GM12878 (cell line): Measurements from ENCODE around the gene ZNF57. TPM values are rescaled to one million over a fixed set of nuclear protein-coding genes. Genes with fewer than 3 reads are reported as not detected.
"Not testable (repeated sequence)": the region's sequence is repeated elsewhere in the genome, so short reads cannot be mapped to it uniquely, and the experiment has no call there.

Experiments
- ATAC-seq: fragments of 200-7000 bp; cut with Tn5 transposase; 3 replicates; pipeline ENCODE4 v1.9.1; 2020; ENCODE audit warnings: mild to moderate bottlenecking, moderate library complexity
- BruUV-seq: library from RNA; stranded (reverse); fragments of 400-500 nt; replicated peaks from 2 replicates; lab custom pipeline; 2021; lab: Mats Ljungman, UMichigan
- CTCF ChIA-PET: fragments of 300-600 bp; sonication (Branson Sonifier 250); formaldehyde crosslinking; extraction: SDS; loops from one replicate; lab custom pipeline; 2021; ENCODE audit warnings: inconsistent platforms; lab: Yijun Ruan, JAX
- POLR2A ChIA-PET: fragments of 350-600 bp; formaldehyde crosslinking; extraction: SDS; loops from one replicate; lab custom pipeline; 2021; ENCODE audit warnings: inconsistent platforms; lab: Charles Lee
- RAD21 ChIA-PET: fragments of 300-600 bp; sonication (Branson Sonifier 250); formaldehyde crosslinking; loops from one replicate; lab custom pipeline; 2023; ENCODE audit warnings: antibody characterized with exemption; ENCODE audit not compliant: unreplicated experiment; lab: Charles Lee
- SMC1A ChIA-PET: fragments of 300-600 bp; sonication (Branson Sonifier 250); formaldehyde crosslinking; loops from one replicate; lab custom pipeline; 2023; ENCODE audit not compliant: unreplicated experiment, uncharacterized antibody; lab: Charles Lee
- DNase-seq: peaks from one replicate; pipeline ENCODE4 v3.0.0-alpha.2; 2011; ENCODE audit warnings: low read depth, low spot score
- FAIRE-seq: peaks from 3 replicates; lab custom pipeline; 2011; peaks lifted over from hg19 to GRCh38; lab: Jason Lieb, UNC
- H2AFZ ChIP-seq: 2 replicates; pipeline ENCODE4 v1.6.0; 2011; ENCODE audit warnings: low read depth, low read length, control low read depth; ENCODE audit not compliant: control insufficient read depth
- H3K27ac ChIP-seq: 2 replicates; pipeline ENCODE4 v1.5.1; 2011; ENCODE audit warnings: control low read depth; ENCODE audit not compliant: control insufficient read depth, insufficient read depth
- H3K27me3 ChIP-seq, 2 experiments: replicated peaks in 1 of 2; 2 replicates each; pipeline versions ENCODE4 v1.6.0 to v1.6.1; 2011; ENCODE audit warnings: low read length in 1 of 2; ENCODE audit not compliant: control insufficient read depth in 2 of 2, insufficient read depth in 2 of 2
- H3K36me3 ChIP-seq, 2 experiments: 2 replicates each; pipeline ENCODE4 v1.5.1; 2011; ENCODE audit warnings: low read length in 1 of 2; ENCODE audit not compliant: control insufficient read depth in 2 of 2, insufficient read depth in 2 of 2
- H3K4me1 ChIP-seq: 2 replicates; pipeline ENCODE4 v1.6.1; 2011; ENCODE audit warnings: mild to moderate bottlenecking, low read length, moderate library complexity, mixed read lengths; ENCODE audit not compliant: control insufficient read depth, insufficient read depth
- H3K4me2 ChIP-seq: 2 replicates; pipeline ENCODE4 v1.6.0; 2011; ENCODE audit warnings: control low read depth; ENCODE audit not compliant: control insufficient read depth, insufficient read depth
- H3K4me3 ChIP-seq: fragments of 200-600 bp; sonication (generic); 2 replicates; pipeline ENCODE4 v1.5.1; 2016
- H3K79me2 ChIP-seq: 2 replicates; pipeline ENCODE4 v1.6.0; 2011; ENCODE audit warnings: low read length; ENCODE audit not compliant: control insufficient read depth, insufficient read depth
- H3K9ac ChIP-seq: 2 replicates; pipeline ENCODE4 v1.8.0; 2011; ENCODE audit warnings: low read length, control low read depth, mixed read lengths; ENCODE audit not compliant: control insufficient read depth, insufficient read depth
- H3K9me3 ChIP-seq: replicated peaks from 3 replicates; pipeline ENCODE4 v1.5.1; 2011; ENCODE audit warnings: mild to moderate bottlenecking, low read length; ENCODE audit not compliant: control insufficient read depth, insufficient read depth
- H4K20me1 ChIP-seq: 2 replicates; pipeline ENCODE4 v1.6.0; 2011; ENCODE audit not compliant: control insufficient read depth, insufficient read depth
- PML ChIP-seq: IDR thresholded peaks from 2 replicates; pipeline ENCODE4 v1.6.1; 2012; ENCODE audit warnings: low read length, inconsistent platforms
- ZNF217 ChIP-seq: fragments of 450-650 bp; IDR thresholded peaks from 2 replicates; pipeline ENCODE4 v1.6.1; 2017; ENCODE audit warnings: antibody characterized with exemption, mild to moderate bottlenecking
- WGBS: methylation state at CpG from one replicate; pipeline ENCODE4 v1.1.6; 2016; ENCODE audit warnings: low lambda C conversion rate; ENCODE audit not compliant: insufficient replicate concordance, insufficient coverage; ENCODE audit errors: missing lambda C conversion rate; 5-methylcytosine and 5-hydroxymethylcytosine counted together
- in situ Hi-C: fragments of 300-500 bp; cut with MboI; formaldehyde crosslinking; loops from 9 replicates; pipeline ENCODE4 v1.14.3; 2018; ENCODE audit warnings: mixed read lengths
- intact Hi-C: fragments of 100-400 bp; cut with micrococcal nuclease; formaldehyde crosslinking; loops from one replicate; pipeline ENCODE4 v1.14.2; 2022; ENCODE audit not compliant: unreplicated experiment
- polyA plus RNA-seq, 11 experiments: library from polyadenylated mRNA; depleted of rRNA in 4 of 11; unstranded in 6 of 11; stranded (reverse) in 5 of 11; fragments of >200 nt; fragmentation: Nextera tagmentation in 4 of 11; fragmentation: Illumina TruSeq in 1 of 11; extraction: Ambion mirVana in 4 of 11; extraction: Trizol in 1 of 11; gene quantifications; 1 replicate in 1 of 11; 2 replicates in 10 of 11; pipeline versions ENCODE4 v1.2.1 to v1.2.3, GENCODE V29; 2011 to 2016; ENCODE audit warnings: inconsistent platforms in 2 of 11, missing spikeins in 2 of 11, low read depth in 1 of 11
- total RNA-seq, 4 experiments: library from RNA; depleted of rRNA in 3 of 4; stranded (reverse); fragments of >200 nt in 3 of 4; fragmentation: Illumina TruSeq in 1 of 4; extraction: Trizol in 1 of 4; gene quantifications; 2 replicates each; pipeline versions ENCODE4 v1.2.1 to v1.2.3, GENCODE V29; 2013 to 2021

ZNF57 gene
- total and polyA plus RNA-seq, 10 of the 15 experiments (the other 5 are each of a cell fraction or from before 2014, with no cell fraction given): 2.7 to 8.9 (median 5.8) TPM

DNA sequence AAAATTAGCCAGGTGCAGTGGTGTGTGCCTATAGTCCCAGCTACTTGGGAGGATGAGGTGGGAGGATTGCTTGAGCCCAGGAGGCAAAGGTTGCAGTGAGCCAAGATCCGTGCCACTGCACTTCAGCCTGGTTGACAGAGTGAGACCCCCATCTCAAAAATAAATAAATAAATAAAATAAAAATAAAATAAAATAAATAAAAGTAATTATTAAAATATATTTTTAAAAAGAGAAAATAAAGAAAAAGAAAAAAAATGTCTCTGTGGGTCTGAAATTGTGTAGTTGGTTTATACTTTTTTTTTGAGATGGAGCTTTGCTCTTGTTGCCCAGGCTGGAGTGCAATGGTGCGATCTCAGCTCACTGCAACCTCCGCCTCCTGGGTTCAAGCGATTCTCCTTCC, 35.1 kb downstream of the ZNF57 start:
- BruUV-seq, H3K27me3 ChIP-seq, intact Hi-C loops, H3K36me3 ChIP-seq, H2AFZ ChIP-seq, H3K79me2 ChIP-seq, H3K4me1 ChIP-seq, RAD21 ChIA-PET, H3K9ac ChIP-seq, POLR2A ChIA-PET, ATAC-seq, H3K4me3 ChIP-seq, DNase-seq, H3K27ac ChIP-seq, H3K4me2 ChIP-seq, FAIRE-seq, in situ Hi-C loops, SMC1A ChIA-PET, H4K20me1 ChIP-seq: not testable (repeated sequence)
- CTCF ChIA-PET: interaction anchor here (1.7 kb wide), 1 partner anchor 48 kb away, joined by 6 read pairs; no protein-coding TSS in a partner anchor
- peaks cover 23% of the 10 kb centered on the region for H3K9me3 ChIP-seq
- 98% methylated on average over 4 of the region's 4 CpGs for WGBS

DNA sequence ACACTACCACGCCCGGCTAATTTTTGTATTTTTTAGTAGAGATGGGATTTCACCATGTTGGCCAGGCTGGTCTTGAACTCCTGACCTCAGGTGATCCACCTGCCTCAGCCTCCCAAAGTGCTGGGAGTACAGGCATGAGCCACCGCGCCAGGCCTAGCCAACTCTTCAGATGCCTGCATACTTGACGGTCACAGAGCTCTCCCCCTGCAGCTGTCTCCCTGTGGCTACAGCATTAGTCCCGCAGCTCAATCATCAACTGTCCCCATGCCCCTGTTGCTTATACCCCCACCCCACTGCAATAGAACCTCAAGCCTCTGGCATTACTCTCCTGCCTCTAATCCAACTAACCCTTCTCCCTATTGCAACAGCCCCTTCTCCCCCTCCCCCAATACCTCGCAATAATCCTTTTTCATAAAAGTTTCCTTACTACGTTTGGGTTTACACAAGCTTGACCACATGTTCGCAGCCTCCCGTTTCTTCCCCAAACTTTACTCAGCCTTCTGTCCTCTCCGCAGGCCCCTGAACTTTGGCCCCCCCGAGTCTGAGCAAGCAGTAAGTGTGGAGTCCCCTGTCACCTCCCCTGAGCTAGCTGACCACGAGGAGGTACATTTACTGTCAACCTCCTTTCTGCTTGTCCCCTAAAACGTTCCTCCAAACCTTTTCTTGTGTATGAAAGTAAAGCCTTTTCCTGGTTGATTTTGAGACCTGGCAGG, 42.4 kb downstream of the ZNF57 start:
- H3K4me2 ChIP-seq: no peak overlapping the region
- DNase-seq (no peak), FAIRE-seq (no peak), ATAC-seq (no peak)
- CTCF ChIA-PET: interaction anchor here (1.2 to 1.8 kb wide), 2 partner anchors 55 to 161 kb away, joined by 3 to 4 read pairs; no protein-coding TSS in a partner anchor
- no peak overlapping the region for H3K27ac ChIP-seq
- no peak overlapping the region for H2AFZ ChIP-seq
- in situ Hi-C loops (no loop called here), intact Hi-C loops (loop anchor here (10.0 kb wide), 1 partner anchor 58 kb away; no protein-coding TSS in a partner anchor)
- POLR2A ChIA-PET: interaction anchor here (1.1 to 1.3 kb wide), 2 partner anchors 7 to 42 kb away, joined by 4 to 6 read pairs; partner anchors contain the start of gene ZNF57
- no TSS peak for BruUV-seq
- no peak overlapping the region for H3K9ac ChIP-seq
- H3K36me3 ChIP-seq: no peaks in the 10 kb centered on the region; a peak in 2 of 4 replicates
- RAD21 ChIA-PET: no interaction called here
- H3K4me1 ChIP-seq: peaks cover 2% of the 10 kb centered on the region; the same call in 1 of the 2 replicates
- no peak for TF ChIP-seq ZNF217
- TF ChIP-seq PML: no peak
- H3K79me2 ChIP-seq: no peaks in the 10 kb centered on the region
- H3K9me3 ChIP-seq: no peaks in the 10 kb centered on the region; the same call in 2 of the 3 replicates
- no peaks in the 10 kb centered on the region for H3K27me3 ChIP-seq
- H3K4me3 ChIP-seq: no peak overlapping the region
- SMC1A ChIA-PET: no interaction called here
- H4K20me1 ChIP-seq: no peaks in the 10 kb centered on the region
- 86% methylated on average over 14 of the region's 14 CpGs for WGBS
